Activated naive CD4-positive, alpha-beta T cell treated with Interleukin-2 at 50 U/mL for 16 hours (primary cell): ENCODE measurements around the gene MFF.
"Not testable (repeated sequence)": the region's sequence is repeated elsewhere in the genome, so short reads cannot be mapped to it uniquely, and the experiment has no call there.

Experiments used
- DNase-seq: peaks from one replicate; pipeline ENCODE4 v3.0.0-alpha.2; 2020

The MFF gene

DNA sequence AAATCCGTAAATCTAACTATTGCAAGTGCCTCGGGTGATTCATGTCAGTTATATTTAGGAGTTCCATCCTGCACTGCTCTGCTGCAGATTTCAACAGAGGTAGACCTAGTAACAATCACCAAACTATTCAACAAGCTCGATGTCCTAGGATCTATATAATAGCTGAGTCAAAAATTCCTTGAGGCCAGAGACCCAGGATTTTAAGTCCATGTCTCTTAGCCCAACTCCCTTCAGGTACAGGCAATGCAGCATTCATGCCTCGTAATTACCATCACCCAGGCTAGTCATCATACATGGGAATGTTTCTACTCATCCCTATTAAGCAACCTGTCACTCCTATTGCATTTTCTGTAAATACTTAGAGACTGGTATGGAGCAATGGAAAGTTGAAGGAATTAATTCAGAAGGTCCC lies 53.3 kb downstream of the MFF start:
- no peak for DNase-seq

DNA sequence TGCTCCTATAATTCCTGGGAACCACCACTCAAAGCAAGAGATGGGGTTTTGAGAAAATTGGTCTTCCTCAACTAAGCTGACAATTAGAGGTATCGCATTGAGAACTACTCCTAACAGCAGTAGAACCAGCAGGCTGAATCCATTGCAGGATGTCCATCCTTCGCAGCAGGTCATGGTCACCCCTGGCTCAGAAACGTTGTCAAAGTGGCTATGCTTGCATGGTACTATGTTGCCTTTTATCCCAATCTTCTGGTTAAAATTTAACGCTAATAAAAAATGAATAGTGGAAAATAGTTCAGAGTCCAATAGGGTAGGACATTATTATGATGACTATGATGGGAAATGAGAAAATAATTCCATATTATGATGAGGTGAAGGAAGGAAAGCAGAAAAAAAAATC lies 54.0 kb downstream of the MFF start, which contains the start of gene TM4SF20:
Gene TM4SF20, minus strand, starts transcription at position 212 of the 400 bp plus-strand sequence. Its CDS starts 38 bp downstream, at position 174.
- no peak for DNase-seq

DNA sequence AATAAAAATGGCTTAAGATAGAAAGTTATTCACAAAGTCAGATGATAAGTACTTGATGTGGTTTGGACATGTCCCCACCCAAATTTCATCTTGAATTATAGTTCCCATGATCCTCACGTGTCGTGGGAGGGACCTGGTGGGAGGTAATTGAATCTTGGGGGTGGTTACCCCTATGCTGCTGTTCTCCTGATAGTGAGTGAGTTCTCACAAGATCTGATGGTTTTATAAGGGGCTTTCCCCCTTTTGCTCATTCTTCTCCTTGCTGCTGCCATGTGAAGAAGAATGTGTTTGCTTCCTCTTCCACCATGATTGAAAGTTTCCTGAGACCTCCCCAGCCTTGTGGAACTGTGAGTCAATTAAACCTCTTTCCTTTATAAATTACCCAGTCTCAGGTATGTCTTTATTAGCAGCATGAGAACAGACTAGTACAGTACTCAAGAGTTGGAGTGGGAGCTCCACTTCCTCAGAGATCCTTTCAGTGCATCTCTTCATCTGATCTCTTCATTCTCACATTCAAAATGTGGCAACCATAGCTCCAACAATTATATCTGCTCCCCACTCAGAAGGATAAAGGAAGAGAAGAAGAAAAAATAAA lies 57.3 kb downstream of the MFF start:
- peak; percentile 15 for DNase-seq

DNA sequence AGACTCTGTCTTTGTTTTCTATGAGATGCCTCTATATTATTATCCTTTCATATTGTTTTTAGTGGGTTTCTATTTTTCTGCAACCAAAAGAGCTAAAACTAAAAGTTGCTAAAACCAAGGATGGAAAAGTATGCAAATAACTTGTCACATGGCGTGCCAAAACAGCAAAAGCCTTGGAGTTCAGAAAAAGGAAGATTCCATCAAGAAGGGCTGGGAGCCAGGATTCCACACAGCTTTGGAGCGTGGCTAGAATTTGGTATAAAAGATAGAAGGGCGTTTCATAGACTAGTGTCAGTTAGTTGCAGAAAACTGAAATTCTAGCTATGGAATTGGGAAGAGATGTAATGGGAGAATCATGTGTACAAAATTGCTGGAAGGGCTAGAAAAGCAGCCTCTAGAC lies 58.6 kb downstream of the MFF start:
- no peak for DNase-seq

DNA sequence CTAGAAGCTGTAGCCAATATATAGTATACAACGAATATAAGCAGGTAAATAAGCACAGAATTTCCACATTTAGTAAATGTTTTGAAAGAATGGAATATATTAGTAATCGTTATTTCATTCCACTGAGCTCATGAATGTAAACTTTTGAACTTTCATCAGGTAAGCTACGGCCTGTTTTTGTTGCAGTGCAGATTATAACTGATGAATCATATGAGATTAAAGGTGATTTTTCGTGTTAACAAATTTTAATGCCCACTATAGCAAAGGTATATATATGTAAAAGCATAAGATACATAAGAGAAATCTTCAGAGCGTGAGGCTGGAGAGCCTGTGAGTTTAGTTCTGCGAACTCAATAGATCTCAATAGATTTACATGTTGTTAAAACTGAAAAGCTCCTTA lies 61.6 kb downstream of the MFF start:
- DNase-seq: no peak

DNA sequence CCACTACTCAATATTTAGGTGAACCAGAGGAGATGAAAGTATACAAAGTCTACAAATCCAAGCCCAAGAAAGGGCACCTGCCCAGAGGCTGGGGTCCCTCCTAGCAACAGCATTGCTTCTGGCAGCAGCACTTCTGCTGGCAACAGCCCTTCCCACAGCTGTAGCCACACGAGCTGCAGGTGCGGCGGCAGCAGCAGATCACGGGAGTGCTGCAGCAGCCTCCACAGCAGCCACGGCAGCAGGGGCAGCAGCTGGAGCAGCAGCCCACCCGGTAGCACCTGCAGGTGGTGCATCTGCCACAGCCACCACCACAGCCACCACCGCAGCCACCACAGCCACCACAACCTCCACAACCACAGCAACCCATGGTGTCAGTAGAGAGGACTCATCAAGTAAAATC lies 62.5 kb downstream of the MFF start, which contains the start of gene SCYGR1:
Gene SCYGR1, minus strand, starts transcription at position 367 of the 400 bp plus-strand sequence. Its CDS starts 0 bp downstream, at position 367.
- not testable (repeated sequence) for DNase-seq

DNA sequence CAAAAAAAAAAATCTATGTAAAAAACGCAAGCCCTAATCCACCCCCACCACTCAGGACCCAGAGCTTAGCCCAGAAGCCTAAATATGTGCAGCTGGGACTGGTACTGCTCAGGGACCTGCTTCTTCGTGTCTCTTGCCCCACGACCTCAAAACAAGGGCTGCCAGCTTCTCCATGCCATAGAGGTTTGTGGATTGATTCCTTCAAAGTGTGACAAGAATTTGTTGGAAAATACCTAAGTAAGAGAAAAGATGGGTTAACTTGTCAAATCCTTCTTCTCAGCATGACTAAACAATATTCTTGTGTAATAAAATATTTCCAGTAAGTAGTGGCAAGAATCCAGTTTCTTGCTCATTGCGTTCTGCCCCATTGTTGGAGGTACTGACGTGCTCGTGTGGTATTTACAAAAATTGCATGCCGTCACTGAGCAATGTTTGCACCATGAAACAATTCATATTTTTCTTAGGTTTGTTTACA lies 63.5 kb downstream of the MFF start:
- DNase-seq: no peak

DNA sequence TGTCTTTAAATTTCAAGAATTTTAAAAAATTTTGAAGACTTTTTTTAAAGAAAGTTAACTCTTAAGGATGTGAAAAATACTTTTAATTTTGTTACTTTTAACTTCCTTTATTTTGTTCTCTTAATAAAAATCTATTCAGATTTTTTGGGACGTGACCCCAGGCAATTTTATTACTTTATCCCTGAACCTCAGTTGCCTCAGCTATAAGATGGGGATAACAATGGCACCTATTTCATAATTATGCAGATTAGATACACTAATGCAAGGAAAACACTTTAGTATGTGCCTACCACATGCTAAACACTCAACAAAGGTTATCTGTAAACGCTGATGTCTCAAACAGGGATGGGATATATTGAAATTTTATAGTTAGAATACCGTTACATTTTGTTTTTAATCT lies 64.2 kb downstream of the MFF start:
- no peak for DNase-seq

DNA sequence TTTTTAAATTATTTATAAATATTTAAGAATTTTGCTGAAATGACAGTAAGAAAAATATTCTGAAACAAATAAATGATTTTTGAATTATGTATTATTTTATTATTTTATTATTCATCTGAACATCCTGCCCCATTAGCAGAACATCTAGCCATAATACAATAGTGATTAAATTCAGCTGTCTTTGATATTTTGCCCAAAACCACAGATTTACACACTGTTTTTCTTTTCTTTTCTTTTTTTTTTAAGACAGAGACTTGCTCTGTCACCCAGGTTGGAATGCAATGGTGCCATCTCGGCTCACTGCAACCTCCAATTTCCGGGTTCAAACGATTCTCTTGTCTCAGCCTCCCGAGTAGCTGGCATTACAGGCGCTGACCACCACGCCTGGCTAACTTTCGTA lies 64.6 kb downstream of the MFF start:
- DNase-seq: no peak

DNA sequence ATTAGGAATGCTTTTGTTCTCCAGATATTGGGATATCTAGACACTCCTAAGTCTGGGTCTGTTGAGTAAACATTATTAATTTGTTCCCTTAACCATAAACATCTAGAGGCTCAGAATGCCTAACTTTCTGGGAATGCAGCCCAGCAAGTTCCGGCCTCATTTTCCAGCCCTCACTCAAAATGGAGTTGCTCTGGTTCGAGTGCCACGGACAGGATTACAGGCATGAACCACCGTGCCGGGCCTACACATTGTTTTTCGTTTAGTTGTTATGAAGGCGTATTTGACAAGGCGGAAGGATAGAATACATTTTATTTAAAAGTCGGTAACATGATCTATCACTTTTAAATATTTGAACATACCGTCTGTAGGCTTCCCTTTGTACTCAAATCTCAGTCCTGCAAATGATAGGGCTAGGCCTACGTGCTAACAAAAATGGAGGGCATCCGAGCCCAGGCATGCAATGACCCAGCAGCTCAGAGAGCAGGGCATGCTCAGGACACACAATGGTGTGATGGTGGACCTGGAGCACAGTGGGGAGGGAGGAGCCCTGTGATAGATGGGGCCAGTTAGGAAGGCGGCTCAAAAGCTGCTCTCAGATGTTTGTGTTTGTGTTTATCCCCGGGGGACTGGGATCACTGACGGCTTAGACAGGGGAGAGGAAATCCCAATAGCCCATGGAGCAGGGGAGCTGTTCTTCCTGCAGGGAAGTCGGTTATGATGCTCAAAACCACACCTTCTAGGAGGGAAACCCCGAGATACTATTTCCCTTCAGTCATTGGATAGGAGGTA lies 65.6 kb downstream of the MFF start:
- no peak for DNase-seq

DNA sequence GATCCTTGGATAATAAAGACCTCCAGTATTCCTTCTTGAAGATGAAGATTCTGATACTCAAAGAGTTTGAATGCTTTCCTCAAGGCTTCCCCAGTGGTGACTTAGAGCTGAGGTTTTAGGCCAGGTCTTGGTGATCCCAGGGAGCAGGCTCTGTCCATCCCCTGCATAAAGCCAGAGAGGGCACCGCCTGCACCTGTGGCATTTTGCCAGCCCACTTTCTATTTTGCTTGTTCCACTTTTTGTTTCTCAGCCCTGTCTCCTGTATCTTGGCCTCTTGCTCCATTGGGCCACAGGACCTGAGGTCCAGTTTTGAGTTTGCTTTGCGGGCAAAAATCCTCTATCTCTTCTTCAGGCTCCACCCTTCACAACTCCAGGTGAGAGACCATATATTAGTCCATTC lies 69.3 kb downstream of the MFF start:
- no peak for DNase-seq

DNA sequence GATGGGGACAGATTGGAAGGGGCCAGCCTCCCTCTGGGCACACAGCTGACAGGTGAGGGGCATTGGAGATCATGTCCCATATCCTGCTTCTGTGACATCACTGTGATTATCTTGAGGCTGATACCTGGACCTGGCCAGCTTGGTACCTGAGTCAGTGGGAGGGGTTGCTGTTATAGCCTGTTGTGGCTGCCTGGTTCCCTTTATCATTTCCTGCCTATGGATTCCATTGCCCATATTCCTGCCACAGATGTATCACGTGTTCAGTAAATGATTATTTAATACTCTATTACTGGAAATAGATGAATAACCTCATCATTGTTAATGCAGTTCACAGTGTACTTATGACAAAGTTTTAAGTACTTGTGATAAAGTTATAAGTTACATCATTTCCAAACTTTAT lies 70.5 kb downstream of the MFF start:
- no peak for DNase-seq

DNA sequence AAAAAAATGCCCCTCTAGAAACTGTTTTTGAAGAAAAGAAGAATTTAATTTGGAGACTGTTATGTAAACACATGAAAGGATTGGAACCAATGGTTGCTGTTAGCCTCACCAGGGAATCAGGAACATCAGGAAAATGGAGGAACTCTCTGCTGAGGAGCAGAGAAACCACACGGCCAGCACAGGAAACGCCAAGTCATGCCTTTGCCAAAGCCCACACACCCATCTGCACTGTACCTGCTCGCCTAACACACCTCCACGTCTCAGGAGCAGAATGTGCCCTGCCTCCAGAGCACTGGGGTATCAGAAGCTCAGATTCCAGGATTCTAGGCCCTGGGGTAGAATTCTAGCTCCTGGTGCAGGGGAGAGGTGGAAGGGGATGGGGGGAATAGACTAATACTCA lies 72.5 kb downstream of the MFF start:
- no peak for DNase-seq

DNA sequence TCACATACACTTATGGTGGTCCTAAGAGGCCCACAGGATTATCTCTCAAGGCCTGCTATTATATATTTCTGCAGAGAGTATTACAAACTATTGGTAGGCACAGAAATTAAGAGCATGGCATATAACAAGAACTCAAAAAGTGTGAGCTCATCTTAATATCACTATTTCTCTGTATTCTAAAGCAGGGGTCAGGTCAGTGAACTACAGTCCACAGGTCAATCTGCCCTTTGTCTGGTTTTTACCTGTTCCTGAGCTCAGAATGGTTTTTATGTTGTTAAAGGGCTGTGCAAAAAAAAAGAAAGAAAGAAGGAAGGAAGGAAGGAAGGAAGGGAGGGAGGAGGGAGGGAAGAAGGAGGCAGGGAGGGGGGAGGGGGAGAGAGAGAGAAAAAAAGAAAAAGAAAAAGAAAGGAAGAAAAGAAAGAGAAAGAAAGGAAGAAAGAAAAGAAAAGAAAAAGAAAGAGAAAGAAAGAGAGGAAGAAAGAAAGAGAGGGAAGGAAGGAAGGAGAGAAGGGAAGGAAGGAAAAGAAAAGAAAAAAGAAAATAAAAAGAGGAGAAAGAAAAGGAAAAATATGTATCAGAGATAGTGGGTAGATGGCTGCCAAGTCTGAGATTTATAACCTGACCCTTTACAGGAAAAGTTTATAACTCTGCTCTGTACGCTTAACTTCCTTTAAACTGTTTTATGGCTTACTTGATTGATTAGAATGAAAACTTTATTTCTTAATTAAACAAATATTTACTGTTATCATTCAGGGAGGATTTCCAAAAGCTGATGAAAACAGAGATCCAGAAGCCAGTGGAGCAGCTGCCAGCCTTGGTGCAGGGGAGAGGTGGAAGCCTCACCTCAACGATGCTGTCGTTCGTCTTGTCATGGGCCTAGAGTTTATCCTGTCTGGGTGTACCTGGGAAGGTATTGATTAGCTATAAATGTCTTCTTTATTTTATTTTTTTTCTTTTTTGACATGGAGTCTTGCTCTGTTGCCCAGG lies 73.9 kb downstream of the MFF start:
- no peak for DNase-seq

DNA sequence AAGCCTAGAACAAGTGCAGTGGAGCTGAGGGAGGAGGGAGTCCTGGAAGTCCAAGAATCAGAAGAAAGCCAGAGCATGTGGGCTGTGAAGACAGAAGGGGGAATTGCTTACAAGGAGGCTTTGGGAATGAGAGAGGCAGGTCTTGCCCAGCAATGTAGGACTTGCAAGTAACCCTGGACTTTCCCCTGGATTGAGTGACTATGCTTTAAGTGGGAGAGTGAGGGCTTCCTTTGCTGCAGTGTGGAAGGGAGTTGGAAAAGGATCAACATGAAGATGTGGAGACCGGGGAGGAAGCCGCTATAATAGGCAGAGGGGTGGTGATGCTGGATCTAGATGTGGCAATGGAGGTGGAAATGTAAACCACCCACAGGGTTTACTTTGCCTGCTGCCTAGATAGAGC lies 76.5 kb downstream of the MFF start:
- no peak for DNase-seq

DNA sequence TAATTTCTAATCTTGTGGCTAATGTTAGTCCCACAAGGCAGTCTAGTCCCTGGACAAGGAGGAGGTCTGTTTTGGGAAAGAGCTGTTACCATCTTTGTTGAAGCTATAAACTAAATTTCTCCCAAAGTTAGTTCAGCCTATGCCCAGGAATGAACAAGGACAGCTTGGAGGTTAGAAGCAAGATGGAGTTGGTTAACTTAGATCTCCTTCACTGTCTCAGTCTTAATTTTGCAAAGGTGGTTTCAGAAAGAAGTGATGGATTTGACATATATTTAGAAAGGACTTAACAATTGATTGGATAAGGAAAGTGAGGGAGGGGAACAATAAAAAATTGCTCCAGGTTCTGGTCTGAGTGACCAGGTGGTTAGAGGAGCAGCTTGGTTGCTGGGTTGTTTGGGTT lies 77.3 kb downstream of the MFF start:
- no peak for DNase-seq

DNA sequence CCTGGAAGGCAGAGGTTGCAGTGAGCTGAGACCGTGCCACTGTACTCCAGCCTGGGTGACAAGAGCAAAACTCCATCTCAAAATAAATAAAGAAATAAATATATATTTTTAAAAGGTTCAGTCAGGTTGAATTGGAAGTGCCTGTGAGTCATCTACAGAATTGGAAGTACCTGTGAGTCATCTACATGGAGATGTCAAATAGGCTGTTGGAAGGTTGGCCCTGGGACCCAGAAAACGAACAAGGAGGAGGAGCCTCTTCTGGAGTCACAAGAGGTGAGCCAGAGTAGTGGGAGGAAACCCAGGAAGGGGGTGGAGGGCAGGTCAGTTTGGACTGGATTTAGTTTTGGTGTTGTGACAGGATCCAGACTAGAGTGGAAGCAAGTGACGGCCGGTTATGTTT lies 77.9 kb downstream of the MFF start:
- no peak for DNase-seq

DNA sequence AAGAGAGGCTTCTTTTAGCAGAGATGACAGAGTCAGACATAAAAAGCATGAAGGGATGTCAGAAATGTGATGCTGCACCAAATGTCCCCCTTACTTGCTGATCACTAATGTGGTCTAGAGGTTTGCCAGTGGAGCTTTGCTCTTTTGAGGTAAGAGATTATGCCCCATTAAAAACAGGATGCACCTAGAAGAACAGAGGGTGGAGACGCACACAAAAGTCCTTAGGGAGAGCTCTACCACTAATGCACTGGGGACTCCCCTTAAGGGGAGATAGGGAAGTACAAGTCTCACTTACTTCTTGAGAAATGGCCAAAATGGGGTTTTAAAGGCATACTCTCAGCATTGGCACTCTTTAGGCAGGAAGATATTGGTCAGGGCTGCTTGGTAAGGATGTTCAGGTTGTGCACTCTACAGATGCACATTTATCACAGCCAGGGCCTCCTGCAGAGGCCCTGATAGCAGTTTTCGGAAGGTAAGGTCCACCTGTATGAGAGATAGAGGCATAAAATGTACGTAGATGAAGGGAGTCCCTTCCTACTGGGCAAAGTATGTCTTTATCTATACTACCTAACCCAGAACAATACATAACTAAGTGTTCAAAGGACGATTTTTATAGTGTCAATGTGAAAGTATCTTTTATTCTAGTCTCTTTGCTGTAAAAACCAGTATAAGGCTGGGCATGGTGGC lies 79.7 kb downstream of the MFF start:
- no peak for DNase-seq

DNA sequence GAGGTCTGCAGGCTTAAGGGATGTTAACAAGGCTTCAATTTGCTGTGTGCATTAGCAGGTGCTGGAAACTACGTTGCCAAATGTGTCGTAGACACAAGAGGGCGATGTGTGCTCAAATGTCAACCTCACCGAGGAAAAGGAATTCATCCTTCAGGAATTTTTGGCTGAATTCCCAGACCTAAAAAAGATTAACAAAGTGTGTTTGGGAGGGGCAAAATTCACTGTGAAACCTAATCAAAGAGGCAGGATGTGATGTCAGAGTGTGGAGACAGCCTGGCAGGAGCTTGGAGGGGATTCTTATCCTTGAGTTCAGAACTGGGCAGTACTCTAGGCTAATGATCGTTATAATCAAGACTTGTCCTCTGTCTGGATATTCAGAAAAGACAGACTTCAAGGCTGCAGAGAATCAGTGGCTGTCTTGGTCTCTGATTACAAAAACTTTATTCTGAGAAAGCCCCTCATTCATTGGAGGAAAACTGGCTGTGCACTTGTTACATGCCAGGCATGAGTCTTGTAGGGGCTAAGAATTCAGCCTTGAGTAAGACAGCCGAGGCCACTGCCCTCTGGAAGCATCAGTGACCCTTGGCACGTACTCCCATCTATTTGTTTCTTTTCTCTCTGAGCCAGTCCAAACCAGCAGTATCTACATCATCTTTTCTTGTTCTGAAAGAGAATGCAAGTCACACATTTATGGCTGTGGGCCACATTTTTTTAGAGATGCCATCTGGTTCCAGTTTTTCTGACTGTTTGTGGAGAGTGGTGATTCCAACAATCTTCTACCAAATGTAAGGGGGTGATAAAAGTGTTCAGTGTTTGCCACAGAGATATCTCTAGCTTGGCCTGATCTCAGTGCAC lies 81.4 kb downstream of the MFF start:
- no peak for DNase-seq
